HG03103 (cell line): Measurements from ENCODE around the gene GUCA2B.

Experiments used
- ATAC-seq: cut with Tn5 transposase; IDR thresholded peaks from one replicate; pipeline ENCODE4 v1.9.1; 2021; ENCODE audit warnings: low read depth; ENCODE audit not compliant: unreplicated experiment

GUCA2B gene

GRCh38 chr1:42183957-42184268, 30.7 kb downstream of the GUCA2B start:
- no peak for ATAC-seq

DNA sequence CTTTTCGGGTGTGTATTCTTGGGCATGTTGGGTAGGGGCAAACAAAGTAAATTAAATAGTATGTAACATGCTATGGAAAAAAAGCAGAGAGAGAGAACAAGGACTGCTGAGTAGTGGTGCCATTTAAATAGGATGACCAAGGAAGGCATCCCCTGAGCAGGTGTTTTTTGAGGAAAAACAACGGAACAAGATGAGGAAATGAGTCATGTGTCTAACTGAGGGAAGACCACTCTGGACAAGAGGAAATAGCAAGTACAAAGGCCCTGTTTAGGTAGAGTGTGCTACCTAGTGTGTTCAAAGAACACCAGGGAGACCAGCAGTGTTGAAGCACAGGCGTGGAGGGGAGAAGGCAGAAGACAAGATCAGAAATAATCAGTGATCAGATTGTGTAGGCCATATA, 31.4 kb downstream of the GUCA2B start:
- no peak for ATAC-seq

DNA sequence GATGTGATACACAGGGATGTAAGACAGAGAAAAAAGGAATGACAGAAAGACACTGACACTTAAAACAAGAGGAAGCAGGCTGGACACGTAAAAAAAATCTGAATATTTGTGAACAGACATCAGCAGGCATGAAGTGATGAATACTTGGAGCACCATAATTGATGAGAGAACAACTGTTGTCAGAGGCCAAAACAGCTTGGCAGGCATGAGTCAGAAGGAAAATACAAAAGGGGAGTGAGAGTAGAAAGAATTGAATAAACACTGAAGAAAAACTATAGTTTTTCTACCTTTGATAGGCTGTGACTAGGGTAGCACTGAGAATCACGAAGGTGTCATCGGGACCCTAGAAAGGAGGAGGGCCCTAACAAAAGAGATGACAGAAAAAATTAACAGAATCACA, 32.9 kb downstream of the GUCA2B start:
- no peak for ATAC-seq

DNA sequence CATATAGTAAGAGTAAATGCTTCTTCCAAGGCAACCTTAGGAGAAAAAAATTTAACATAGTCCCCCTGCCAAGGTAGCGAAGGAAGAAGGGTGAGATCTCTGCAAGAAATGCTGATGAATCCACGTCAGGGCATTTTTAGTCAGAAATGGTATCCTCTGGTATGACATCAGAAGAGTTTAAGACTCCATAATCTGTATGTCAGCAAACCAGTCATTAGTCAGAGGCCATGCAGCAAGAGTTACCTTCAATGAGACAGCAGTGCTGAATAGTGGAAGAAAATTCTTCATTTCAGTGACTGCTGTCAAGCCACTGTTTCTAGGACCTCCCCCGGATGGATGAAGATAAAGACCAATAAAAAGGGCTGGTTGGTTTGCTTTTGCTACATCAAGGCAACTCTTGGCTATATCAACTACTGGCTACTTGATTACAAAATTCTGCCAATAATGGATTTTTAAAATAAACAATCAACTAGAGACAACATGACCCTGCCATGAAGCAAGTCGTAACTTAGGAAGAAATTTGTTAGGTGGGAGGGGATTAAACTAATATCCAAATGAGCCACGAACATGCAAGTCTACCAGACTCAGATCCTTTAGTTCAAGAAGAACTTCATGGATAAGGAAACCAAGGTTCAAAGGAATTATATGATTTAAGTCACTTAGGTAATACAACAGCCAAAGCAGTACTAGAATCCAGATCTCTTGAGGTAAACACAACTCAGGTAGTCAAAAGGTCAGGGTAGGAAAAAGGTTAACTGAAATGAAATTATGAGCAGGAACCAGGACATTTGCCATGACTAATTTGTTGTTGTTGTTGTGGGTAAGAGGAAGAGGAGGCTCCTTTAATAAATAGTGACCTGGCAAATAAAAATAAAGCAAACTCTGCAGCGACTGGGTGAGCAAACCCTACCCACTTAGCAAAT, 37.0 kb downstream of the GUCA2B start:
- ATAC-seq, result no peak

DNA sequence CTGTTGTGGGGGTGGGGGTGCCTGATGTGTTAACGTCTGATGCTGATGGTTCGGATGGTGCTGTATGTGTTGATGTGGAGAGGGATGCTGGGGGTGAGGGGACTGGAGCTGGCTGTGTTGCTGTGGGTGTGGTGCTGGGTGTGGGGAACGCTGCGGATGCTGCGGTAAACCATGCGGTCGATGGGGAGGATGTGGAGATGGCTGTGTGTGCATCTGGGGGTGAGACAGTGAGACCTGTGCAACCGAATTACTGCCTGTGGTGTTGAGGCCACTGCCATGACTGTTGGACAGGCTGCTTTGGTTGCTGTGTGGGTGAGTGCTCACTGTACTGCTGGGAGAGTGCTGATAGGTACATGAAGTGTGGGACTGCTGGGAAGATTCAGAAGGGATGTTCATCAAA, 38.1 kb downstream of the GUCA2B start:
- no peak for ATAC-seq

DNA sequence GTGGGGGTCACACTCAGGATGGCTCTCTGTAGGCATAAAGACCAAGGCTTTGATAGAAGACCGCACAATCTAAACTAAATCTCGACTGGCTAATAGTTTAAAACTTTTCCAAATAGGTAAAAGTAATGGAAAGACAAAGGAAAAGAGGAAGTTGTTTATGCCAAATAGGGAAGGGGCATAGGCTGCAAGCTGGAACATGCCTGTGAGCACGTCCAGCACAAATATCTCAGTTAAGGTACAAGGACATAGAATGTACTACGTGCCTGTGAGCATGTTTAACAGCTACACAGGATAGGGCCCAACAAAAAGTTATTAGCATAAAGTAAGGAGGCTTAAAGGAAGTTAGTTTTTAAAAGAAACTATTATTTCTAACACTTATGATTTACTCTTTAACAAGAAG, 38.9 kb downstream of the GUCA2B start:
- ATAC-seq, result no peak

DNA sequence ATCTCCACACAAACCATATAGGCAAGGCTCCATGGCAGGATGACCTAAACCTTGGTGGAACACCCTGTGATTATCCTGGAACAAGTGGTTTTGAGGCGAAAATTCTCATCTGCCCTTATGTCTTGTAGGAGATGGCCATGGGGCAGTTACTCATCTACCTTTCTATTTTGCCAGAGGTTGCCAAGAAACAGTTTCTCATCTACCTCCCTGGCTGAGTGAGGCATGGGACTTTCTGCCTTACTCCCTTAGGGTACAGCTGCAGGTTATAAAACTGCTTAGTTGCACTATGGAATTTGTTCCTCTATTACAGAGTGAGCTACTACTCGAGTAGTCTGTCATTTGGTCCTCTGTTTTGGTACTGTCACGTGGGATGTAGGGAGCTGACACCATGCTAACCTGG, 42.6 kb downstream of the GUCA2B start:
- no peak for ATAC-seq

DNA sequence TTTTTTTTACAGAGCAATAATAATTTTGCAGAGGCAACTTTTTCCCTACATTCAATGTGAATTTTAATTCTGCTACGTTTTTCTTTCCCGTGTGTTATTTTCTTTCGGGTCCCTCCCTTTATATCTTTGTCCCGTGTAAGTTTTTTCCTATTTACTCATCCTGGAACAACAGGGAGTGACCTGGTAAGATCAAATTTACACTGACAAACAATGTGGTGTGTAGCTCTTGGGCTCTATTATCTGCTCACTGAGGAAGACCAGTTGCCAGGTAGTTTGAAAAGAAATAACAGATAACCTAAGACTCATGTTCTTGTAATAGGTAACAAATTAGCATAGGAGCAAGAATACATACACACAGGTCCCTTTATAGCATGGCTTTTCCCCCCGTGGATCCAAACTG, 45.0 kb downstream of the GUCA2B start:
- no peak for ATAC-seq

DNA sequence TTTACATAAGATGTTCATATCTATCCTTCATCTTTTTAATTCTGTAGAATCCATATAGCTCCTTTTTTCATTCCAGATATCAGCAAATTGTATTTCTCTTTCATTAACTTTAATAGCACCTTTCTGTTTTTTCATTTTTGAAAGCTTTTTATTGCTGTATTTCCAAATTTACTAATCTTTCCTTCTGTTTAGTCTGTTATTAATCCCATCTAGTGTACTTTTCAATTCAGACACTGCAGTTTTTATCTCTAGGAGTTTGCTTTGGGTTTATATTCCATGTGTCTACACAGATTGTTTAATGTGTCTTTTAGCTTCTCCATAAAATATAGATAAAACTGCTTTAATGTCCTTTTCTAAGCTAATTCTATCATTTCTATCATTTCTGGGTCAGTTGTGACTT, 48.8 kb downstream of the GUCA2B start:
- ATAC-seq, result no peak
